ENCODE measurements around the gene MON1B.
"Not testable (repeated sequence)": the region's sequence is repeated elsewhere in the genome, so short reads cannot be mapped to it uniquely, and the experiment has no call there.

The MON1B gene

DNA sequence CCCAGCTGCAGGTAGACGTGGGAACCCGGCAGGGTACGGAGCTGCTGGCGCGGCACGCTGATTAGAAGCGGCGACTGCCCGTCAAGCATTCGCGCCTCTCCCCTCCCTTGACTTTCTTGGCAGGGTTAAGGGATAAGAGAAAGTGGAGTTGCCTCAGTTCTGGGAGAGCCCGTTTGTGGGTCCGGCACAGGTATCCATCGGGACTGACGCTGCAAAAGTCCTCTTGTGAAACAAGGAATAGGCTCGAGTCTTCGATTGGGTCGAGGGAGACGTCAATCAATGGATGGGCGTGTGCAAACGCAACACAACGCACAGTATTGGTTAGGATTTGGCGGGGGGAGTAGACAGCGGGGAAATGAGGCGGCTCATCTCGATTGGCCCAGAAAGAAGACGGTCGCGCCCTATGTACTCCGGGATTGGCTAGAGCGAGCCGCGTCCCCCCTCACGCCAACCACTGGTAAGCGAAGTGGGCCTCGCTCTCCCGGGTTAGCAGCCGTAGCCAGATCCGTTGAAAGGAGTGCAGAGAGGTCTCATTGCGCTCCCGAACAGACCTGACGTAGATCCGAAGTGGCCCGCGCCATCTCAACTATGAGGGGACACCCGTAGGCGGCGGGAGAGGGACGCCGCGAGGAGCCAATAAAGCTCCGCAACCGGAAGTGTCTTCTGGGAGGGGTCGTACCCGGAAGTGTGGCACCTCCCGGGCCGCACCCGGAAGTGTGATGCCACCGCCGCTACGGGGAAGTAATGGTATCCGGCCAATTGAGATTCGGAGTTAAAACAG, at the start of gene MON1B:
Gene MON1B, plus strand, starts transcription at position 713 of the 781 bp plus-strand sequence. CDS start 296 bp downstream, outside the sequence.
- DNase-seq: peak; percentile 89

DNA sequence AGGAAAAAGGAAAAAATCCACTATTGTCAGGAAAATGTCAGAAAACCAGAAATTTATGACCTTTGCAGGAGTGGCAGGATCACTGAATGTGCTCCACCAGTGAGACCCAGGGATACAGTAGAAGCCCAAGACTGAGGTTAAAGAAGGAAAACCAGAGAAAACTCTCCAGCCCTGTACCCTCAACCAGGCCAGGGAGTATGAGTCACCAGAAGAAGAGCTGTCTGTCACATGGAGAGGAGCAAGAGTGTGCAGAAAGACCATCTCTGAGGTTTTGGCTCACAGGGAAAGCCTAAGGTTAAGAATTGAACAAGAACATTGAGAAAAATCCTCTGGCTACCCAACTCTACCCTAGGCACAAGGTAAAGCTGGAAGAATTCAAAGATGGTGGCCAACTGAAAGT, 47.6 kb upstream of the MON1B start:
- DNase-seq: no peak

DNA sequence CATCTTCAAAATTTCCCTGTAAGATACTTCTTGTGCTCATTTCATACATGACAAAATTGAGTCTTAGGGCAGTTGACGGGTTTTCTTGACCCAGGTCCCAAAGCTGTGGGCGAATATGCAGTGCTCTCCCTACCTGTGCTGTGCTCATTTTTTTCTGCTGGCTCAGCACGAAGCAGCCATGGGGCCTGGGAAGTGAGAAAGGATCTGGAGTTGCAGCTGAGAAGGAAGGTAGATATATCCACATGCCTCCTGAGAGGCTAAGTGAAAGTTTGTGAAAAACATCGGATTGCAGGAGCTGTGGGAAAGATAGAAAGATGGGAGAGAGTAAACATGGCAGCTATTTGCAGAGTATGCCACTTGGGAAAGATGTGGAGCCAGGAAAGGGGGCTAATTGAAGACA, 42.9 kb upstream of the MON1B start:
- DNase-seq: no peak

DNA sequence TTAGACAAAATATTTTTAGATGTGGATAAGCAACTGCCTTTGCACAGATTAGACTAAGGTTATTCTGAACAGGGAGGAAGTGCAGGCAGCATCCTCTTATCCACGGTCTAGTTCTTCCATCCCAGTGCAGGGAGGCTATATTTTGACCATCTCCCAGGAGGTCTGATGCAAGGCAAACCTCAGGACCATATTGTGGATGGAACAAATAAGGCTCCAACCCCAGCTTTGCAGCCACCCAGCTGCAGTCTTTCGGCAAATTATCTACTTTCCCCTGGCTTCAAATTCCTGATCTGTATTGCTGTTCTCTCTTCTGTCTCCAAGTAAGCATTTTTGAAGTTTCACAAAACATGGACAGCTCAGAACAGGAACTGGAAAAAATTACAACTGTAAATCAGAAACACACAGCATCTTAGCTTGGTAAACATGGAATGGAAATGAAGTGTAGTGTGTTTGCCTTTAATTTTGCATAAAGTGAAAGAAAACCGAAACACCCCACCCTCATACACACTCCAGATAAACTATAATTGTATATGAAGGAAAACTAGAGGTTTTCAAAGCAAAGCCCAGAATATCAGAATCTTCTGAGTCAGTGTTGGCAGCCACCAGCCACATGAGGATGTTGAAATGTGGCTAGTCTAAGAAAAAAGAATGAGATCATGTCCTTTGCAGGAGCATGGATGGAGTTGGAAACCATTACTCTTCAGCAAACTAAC, 33.5 kb upstream of the MON1B start:
- DNase-seq: no peak

DNA sequence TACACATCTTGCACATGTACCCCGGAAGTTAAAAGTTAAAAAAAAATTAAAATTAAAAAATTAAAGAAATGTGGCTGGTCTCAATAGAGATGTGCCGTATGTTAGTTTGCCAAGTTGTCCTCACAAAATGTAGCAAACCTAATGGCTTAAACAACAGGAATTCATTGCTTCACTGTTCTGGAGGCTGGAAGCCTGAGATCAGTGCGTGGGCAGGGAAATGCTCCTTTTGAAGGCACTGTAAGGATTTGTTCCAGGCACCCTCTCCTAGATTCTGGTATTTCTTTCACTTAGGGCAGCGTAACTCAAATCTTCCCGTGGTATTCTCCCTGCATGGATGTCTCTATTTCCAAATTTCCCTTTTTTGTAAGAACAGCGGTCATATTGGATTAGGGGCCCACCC, 32.7 kb upstream of the MON1B start:
- DNase-seq: no peak

DNA sequence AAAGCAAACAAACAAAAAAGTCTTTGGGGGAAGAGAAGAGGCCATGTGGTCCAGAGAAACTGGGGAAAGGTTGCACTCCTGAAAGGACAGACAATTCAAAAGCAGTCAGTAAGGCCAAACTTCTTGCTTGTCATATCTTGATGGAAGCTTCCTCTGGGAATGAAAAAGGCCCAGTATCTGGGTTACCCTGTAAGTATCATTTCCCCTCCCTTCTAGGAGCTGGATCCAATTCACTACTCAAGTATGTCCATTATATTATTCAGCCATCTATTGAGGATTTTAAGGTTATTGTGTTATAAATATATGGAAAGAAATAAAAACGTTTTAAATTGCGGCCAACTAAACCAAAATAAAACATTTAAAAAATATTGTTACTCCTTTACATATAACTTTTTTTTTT, 26.0 kb upstream of the MON1B start:
- DNase-seq: no peak

DNA sequence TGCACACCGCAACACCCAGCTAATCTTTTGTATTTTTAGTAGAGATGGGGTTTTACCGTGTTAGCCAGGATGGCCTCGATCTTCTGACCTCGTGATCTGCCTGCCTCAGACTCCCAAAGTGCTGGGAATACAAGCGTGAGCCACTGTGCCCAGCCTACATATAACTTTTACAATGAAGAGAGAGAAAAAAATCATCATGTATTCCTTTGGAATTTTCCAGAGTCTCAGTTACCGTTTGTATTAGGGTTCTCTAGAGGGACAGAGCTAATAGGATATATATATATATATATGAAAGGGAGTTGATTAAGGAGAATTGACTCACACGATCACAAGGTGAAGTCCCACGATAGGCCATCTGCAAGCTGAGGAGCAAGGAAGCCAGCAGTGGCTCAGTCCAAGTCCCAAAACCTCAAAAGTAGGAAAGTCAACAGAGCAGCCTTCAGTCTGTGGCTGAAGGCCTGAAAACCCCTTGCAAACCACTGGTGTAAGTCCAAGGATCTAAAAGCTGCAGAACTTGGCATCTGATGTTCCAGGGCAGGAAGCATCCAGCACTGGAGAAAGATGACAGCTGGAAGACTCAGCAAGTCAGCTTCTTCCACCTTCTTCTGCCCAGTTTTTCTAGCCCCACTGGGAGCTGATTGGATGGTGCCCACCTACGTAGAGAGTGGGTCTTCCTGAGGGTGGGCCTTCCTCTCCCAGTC, 25.3 kb upstream of the MON1B start:
- DNase-seq: not testable (repeated sequence)

DNA sequence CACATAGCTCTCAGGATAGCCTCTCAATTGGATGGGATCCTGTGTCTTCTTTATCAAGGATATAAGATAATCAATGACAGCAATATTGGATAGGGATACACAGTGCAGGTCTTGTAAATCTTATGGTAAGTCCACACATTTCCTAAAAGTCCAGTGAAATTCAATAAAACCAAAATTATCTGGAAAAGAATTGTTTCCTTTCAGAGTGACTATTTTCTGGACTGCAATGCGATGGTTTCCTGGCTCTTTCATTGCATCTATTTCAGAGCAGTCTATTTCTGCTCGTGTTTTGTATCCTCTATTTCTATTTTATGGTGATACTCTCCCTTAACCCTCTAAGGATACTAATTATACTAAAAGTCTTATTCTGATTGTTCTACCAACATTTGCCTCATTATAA, 24.3 kb upstream of the MON1B start:
- DNase-seq: no peak

DNA sequence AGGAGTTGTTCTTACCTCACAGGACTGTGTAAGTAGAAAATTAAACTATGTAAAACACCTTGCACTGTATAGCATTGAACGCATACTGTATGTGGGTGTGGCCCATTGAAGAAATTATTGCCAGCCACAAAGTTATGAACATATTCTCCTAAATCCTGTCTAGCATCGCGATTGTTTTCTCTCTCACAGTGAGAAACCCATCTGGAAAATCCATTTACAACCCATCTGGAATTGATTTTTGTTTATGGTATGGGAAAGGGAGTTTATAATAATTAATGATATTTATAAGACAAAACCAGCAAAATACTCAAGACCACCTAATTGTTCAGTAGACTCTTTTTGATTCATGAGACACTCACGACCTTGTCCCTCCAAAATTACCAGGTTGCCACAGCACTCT, 22.1 kb upstream of the MON1B start:
- DNase-seq: no peak

DNA sequence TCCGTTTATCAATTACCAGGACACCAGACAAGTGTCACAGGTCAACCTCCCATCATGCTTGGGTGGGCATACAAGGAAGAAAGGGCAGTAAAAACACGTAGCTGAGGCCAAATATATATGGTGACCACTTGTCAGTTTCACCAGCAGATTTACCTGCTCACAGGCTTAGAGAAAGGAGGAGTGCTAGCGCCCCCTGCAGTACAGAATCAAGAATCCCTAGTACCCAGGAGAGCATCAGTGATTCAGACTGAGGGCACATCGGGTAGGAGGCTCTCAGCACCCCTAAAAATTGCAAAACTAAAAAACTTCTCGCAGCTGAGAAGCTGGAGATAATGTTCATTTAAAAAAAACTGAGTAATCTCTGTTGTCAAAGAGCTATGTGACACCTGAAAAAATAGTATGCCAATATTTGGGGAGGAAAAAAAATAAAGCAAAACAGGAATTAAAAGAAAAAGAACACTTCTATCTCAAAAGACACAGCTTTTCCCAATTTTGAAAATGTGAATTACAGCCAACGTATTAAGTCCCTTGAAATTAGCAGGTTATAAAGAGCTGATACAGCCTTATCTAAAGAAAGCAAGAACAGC, 21.2 kb upstream of the MON1B start:
- peak; percentile 19 for DNase-seq

DNA sequence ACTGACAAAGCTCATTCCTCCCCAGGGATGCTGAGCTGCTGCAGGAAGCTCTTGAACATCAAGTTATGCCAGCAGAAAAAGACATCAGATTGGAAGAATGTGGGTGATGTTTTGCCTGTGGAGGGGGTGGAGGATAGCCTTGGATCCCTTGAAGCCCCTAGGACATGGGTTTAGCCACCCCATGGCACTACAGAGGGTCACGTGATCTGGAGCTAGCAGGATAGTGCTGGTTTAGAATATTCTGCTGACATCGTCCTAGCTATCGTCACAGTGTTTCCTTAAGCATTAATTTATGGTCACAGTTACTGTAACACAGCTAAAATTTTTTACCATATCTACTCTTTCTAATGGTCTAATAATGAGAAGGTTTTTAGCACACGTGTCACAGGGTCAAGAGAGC, 20.2 kb upstream of the MON1B start:
- DNase-seq: no peak

DNA sequence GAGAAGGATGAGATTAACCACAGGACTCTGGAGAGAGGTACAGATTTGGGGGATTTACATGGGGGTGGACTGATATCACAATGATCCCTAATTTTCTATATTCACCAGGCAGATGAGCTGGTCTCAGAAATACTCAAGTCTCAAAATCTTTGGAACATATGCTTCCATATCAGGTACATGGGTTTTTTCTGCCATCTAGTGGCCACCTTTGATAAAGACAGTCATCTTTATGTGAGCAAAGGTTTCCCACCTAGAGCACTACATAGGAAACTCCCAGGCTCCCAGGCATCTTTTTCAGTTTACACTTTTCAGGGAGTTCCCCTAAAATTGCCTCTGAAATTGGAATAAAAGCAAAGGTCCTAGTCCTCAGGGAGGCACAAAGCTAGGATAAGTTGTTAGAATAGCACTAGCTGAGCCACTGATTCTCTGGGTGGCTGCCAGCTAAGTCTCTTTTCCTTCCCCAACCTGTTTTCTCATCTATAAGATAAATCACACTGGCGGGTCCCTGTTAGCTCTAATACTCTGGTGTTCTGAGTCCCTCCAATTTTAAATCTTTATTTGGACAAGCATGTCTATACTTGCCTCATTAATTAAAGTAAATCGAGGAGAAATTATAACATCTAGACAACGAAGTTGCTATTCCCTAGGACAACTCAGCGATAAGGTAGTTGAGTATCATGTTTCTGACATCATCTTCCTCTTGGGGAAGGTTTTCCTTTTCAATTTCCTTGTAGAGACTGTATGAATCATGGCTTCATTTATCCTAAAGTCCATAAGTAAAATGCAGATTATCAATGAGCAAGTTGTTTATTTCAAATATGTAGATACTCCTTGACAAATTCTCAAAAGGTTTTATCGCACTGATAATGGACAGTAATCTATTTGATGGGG, 19.0 kb upstream of the MON1B start:
- no peak for DNase-seq

DNA sequence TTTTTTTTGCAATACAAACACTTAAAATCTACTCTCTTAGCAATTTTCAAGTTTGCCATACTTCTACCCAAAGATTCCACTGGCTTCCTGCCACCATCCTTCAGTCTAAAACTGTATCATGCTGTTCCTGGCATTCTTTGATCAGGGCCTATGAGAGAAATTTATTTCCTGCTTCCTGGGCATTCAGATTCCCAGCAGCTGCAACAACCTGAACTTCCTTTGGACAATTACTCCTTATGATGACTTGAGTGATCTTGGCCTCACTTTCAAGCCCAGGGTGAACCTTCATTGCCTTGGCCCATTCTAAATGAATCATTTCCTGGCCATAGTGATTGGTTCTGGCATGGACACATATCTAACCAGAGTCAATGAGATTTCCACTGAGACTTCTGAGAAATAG, 18.0 kb upstream of the MON1B start:
- no peak for DNase-seq

DNA sequence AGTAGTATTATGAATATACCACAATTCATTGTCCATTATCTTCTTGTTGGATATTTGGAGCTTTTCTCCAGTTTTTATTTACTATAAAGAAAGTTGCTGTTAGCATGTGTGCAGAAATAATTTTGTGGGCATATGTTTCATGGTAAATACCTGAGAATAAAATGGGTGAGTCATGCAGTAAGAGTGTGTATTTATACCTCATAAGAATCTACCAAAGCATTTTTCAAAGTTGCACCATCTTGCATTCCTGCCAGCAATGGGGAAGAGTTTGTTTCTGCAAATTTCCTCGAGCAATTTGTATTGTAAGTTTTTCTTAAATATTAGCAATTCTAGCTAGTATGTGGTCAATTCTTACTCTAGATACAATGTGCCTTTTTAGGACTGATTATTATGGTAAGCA, 7.9 kb upstream of the MON1B start:
- DNase-seq: no peak

DNA sequence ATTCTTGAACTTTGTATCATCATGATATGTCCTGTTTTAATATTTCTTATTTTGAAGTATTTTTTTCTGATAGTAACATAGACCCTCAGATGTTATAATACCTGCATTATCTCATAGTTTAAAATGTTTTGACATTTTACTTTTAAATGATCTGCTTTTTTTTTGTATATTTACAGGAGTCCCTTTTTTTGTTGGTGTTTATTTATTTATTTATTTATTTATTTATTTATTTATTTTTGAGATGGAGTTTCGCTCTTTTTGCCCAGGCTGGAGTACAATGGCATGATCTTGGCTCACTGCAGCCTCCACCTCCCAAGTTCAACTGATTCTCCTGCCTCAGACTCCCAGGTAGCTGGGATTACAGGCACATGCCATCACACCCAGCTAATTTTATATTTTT, 4.7 kb upstream of the MON1B start:
- DNase-seq: not testable (repeated sequence)

DNA sequence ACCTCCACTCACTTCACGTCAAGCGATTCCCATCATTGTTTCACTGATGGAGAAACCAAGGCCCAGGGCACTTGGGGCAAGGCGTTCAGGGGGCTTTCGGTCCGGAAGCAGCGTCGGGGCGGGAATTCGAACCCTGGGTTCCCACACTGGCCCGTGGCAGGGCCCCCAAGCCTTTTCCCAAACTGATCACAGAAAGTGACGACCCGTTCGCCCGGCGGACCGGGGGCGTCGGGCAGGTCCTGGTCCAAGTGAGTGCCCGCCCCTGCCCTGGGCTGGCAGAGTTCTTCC, 856 bp upstream of the MON1B start:
- no peak for DNase-seq

DNA sequence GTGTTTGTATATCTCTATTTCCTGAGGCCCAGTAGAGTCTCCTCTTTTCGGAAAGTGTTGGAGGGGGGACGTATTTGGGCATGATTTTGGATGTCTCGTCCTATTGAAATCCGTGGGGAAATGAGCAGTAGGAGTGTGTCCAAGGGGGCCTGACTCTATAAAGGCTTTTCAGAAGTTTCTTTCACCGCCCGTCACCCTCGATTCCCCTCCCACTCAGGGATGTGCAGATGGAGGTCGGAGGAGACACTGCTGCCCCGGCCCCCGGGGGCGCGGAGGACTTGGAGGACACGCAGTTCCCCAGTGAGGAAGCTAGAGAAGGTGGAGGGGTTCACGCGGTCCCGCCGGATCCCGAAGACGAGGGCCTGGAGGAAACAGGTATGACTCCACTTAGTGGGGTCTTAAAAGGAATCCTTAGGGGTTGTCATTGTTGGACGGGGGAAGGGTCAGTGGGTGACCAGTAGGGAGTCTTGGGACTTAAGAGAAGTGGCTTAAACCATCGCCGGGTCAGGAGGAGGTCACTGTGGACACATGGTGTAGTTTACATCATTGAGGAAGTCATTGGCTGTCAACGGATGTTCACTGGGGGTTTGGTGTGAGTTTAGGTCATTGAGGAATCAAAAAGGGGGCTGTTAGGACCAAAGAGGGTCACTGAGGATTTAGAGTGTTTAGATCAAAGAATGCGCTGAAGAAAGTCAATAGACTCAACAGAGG, 424 bp downstream of the MON1B start:
- DNase-seq: peak; percentile 37

DNA sequence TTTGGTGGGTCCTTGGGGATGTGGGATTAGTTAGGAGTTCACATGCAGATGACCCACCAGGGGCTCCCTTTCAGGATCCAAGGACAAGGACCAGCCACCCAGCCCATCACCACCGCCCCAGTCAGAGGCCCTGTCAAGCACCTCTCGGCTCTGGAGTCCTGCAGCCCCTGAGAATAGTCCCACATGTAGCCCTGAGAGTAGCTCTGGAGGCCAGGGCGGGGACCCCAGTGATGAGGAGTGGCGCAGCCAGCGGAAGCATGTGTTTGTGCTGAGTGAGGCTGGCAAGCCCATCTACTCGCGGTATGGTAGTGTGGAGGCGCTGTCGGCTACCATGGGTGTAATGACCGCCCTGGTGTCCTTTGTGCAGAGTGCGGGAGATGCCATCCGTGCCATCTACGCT, 2.4 kb downstream of the MON1B start:
- DNase-seq: no peak

DNA sequence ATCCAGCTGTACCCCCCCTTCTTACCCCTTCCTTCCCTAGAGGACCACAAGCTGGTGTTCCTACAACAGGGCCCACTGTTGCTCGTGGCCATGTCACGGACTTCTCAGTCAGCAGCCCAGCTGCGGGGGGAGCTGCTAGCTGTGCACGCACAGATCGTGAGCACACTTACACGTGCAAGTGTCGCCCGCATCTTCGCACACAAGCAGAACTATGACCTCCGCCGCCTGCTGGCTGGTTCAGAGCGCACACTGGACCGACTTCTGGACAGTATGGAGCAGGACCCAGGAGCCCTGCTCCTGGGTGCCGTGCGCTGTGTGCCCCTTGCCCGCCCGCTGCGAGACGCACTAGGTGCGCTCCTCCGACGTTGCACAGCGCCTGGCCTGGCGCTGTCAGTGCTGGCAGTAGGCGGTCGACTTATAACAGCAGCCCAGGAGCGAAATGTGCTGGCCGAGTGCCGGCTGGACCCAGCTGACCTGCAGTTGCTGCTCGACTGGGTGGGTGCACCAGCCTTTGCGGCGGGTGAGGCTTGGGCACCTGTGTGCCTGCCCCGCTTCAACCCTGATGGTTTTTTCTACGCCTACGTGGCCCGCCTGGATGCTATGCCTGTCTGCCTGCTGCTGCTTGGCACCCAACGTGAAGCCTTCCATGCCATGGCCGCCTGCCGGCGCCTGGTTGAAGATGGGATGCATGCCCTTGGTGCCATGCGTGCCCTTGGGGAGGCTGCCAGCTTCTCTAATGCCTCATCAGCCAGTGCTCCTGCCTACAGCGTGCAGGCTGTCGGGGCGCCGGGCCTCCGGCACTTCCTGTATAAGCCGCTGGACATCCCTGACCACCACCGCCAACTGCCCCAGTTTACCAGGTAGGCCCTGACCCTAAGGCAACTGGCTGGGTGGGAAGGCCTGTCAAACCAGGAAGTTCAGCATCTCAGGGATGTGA, 3.6 kb downstream of the MON1B start:
- no peak for DNase-seq

DNA sequence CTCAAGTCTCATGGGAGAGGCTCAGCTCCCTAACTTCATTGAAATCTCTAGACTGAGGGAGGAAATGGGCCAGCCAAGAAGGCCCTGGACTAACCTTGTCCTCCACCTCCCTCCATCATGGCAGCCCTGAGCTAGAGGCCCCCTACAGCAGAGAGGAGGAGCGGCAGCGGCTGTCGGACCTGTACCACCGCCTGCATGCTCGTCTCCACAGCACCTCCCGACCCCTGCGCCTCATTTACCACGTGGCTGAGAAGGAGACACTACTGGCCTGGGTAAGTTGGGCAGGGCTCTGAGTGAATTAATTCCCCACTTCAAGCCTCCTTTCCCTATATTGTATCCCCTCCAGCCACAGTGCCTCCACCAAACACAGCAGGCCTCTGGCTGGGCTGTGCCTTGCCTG, 4.4 kb downstream of the MON1B start:
- no peak for DNase-seq

DNA sequence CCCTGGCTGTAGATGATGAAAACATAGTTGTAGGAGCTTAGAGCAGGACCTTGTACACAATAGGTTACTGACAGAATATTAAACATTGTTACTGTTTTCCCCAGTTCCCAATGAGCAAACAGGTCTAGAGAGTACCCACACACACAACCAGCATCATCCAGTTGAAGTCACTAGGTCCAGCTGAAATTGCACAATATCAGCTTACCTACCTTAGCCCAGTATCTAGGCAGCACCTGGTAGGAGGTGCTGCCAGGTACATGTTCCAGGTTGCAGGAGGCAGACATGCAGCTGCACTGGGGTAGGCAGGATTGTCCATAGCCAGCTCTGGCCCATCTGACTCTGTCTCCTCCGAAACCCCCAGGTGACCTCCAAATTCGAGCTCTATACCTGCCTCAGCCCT, 6.8 kb downstream of the MON1B start:
- no peak for DNase-seq
